GM12872 (cell line): ENCODE results near the gene PCSK2.

ENCODE experiments used
- CTCF ChIP-seq: IDR thresholded peaks from 3 replicates; pipeline ENCODE4 v1.5.1; 2011; ENCODE audit warnings: low read depth, mild to moderate bottlenecking, low read length, moderate library complexity; ENCODE audit not compliant: insufficient read depth

The PCSK2 gene

GRCh38 chr20:17479063-17479657, 252.3 kb downstream of the PCSK2 start:
- TF ChIP-seq CTCF: no peak

- no peak for TF ChIP-seq CTCF
Measured at GRCh38 chr20:17480696-17481095, 253.9 kb downstream of the PCSK2 start.

GRCh38 chr20:17481661-17482060, 254.8 kb downstream of the PCSK2 start:
- no peak for TF ChIP-seq CTCF

- no peak for TF ChIP-seq CTCF
Measured at GRCh38 chr20:17482536-17482935, 255.7 kb downstream of the PCSK2 start.

- TF ChIP-seq CTCF: no peak
Measured at GRCh38 chr20:17485017-17485416, 258.2 kb downstream of the PCSK2 start.

- no peak for TF ChIP-seq CTCF
Measured at GRCh38 chr20:17488916-17489600, 262.2 kb downstream of the PCSK2 start.

GRCh38 chr20:17490501-17490900, 263.7 kb downstream of the PCSK2 start:
- TF ChIP-seq CTCF: no peak

GRCh38 chr20:17491041-17491440, 264.2 kb downstream of the PCSK2 start:
- no peak for TF ChIP-seq CTCF
